ENCODE measurements around the gene STAG2. TPM values are rescaled to one million over a fixed set of nuclear protein-coding genes. Genes with fewer than 3 reads are reported as not detected.
"Not testable (repeated sequence)": the region's sequence is repeated elsewhere in the genome, so short reads cannot be mapped to it uniquely, and the experiment has no call there.

Gene STAG2
- polyA plus RNA-seq, 1 donor (not counting 4 experiments of a cell fraction or from before 2014, with no cell fraction given), result 42.9 TPM

- Histone ChIP-seq H4K20me1 (ENCODE audit: control insufficient read depth, extremely low read depth, insufficient read depth, low read length) (no peaks in the 10 kb centered on the region), H3K27me3 (ENCODE audit: control insufficient read depth, extremely low read depth, insufficient read depth, low read length) (no peaks in the 10 kb centered on the region), H3K36me3 (ENCODE audit: control insufficient read depth in 2 of 2, extremely low read depth in 1 of 2, insufficient read depth in 2 of 2, low read length in 2 of 2) (no peaks in the 10 kb centered on the region), H3K4me3 (ENCODE audit: control insufficient read depth in 2 of 3, extremely low read depth in 1 of 3, insufficient read depth in 2 of 3, low read depth in 1 of 3, low read length in 3 of 3) (no peak overlapping the region), H2AFZ (ENCODE audit: control insufficient read depth, low read length) (no peak overlapping the region), H3K9me1 (ENCODE audit: control insufficient read depth, extremely low read depth, insufficient read depth, low read length) (no peaks in the 10 kb centered on the region), H3K4me1 (ENCODE audit: control insufficient read depth, extremely low read depth, insufficient read depth, low read length) (no peaks in the 10 kb centered on the region), H3K9me3 (ENCODE audit: control insufficient read depth, low read depth, low read length) (no peaks in the 10 kb centered on the region), H3K27ac (ENCODE audit: control insufficient read depth, insufficient read depth, low read length) (no peak overlapping the region), H3K4me2 (ENCODE audit: control insufficient read depth, extremely low read depth, insufficient read depth, low read depth, low read length) (no peak overlapping the region), H3K79me2 (ENCODE audit: control insufficient read depth, insufficient read depth, low read length) (no peaks in the 10 kb centered on the region), H3K9ac (ENCODE audit: control insufficient read depth, extremely low read depth, insufficient read depth, low read length) (no peak overlapping the region)
- DNase-seq (ENCODE audit: low read depth, low spot score) (no peak), FAIRE-seq (no peak)
- TF ChIP-seq CTCF (optimal IDR thresholded peaks at IDR 0.05 in 1 of 3, IDR thresholded peaks at IDR 0.05 in 1 of 3, conservative IDR thresholded peaks at IDR 0.05 in 1 of 3; ENCODE audit: extremely low read depth in 1 of 3, insufficient read depth in 2 of 3, low read length in 3 of 3), result no peak
- dilution Hi-C loops (cut with MboI; ENCODE audit: extremely low pct_ligation_motif_present, low sequenced_read_pairs), result no loop called here
Observed at GRCh38 chrX:124045109-124045508, 83.6 kb downstream of the STAG2 start.

- H3K27me3 ChIP-seq (ENCODE audit: control insufficient read depth, extremely low read depth, insufficient read depth, low read length); H3K4me2 ChIP-seq (ENCODE audit: control insufficient read depth, extremely low read depth, insufficient read depth, low read depth, low read length); H3K79me2 ChIP-seq (ENCODE audit: control insufficient read depth, insufficient read depth, low read length); dilution Hi-C loops (cut with MboI; ENCODE audit: extremely low pct_ligation_motif_present, low sequenced_read_pairs); H4K20me1 ChIP-seq (ENCODE audit: control insufficient read depth, extremely low read depth, insufficient read depth, low read length); H3K9ac ChIP-seq (ENCODE audit: control insufficient read depth, extremely low read depth, insufficient read depth, low read length); H3K4me3 ChIP-seq (ENCODE audit: control insufficient read depth in 2 of 3, extremely low read depth in 1 of 3, insufficient read depth in 2 of 3, low read depth in 1 of 3, low read length in 3 of 3); H2AFZ ChIP-seq (ENCODE audit: control insufficient read depth, low read length); DNase-seq (ENCODE audit: low read depth, low spot score); FAIRE-seq; H3K36me3 ChIP-seq (ENCODE audit: control insufficient read depth in 2 of 2, extremely low read depth in 1 of 2, insufficient read depth in 2 of 2, low read length in 2 of 2); H3K9me1 ChIP-seq (ENCODE audit: control insufficient read depth, extremely low read depth, insufficient read depth, low read length); H3K9me3 ChIP-seq (ENCODE audit: control insufficient read depth, low read depth, low read length); H3K4me1 ChIP-seq (ENCODE audit: control insufficient read depth, extremely low read depth, insufficient read depth, low read length); H3K27ac ChIP-seq (ENCODE audit: control insufficient read depth, insufficient read depth, low read length): not testable (repeated sequence)
Observed at GRCh38 chrX:124084417-124084816, 122.9 kb downstream of the STAG2 start.

- Histone ChIP-seq H3K4me2 (ENCODE audit: control insufficient read depth, extremely low read depth, insufficient read depth, low read depth, low read length) (no peak overlapping the region), H3K36me3 (ENCODE audit: control insufficient read depth in 2 of 2, extremely low read depth in 1 of 2, insufficient read depth in 2 of 2, low read length in 2 of 2) (peaks cover 0 to 2% of the 10 kb centered on the region in 2 experiments), H2AFZ (ENCODE audit: control insufficient read depth, low read length) (no peak overlapping the region), H3K9ac (ENCODE audit: control insufficient read depth, extremely low read depth, insufficient read depth, low read length) (no peak overlapping the region), H3K27ac (ENCODE audit: control insufficient read depth, insufficient read depth, low read length) (no peak overlapping the region), H3K9me3 (ENCODE audit: control insufficient read depth, low read depth, low read length) (no peaks in the 10 kb centered on the region), H3K4me1 (ENCODE audit: control insufficient read depth, extremely low read depth, insufficient read depth, low read length) (no peaks in the 10 kb centered on the region), H3K79me2 (ENCODE audit: control insufficient read depth, insufficient read depth, low read length) (no peaks in the 10 kb centered on the region), H3K4me3 (ENCODE audit: control insufficient read depth in 2 of 3, extremely low read depth in 1 of 3, insufficient read depth in 2 of 3, low read depth in 1 of 3, low read length in 3 of 3) (no peak overlapping the region), H4K20me1 (ENCODE audit: control insufficient read depth, extremely low read depth, insufficient read depth, low read length) (no peaks in the 10 kb centered on the region), H3K9me1 (ENCODE audit: control insufficient read depth, extremely low read depth, insufficient read depth, low read length) (no peaks in the 10 kb centered on the region), H3K27me3 (ENCODE audit: control insufficient read depth, extremely low read depth, insufficient read depth, low read length) (no peaks in the 10 kb centered on the region)
- dilution Hi-C loops (cut with MboI; ENCODE audit: extremely low pct_ligation_motif_present, low sequenced_read_pairs), result no loop called here
- FAIRE-seq (no peak), DNase-seq (ENCODE audit: low read depth, low spot score) (no peak)
- TF ChIP-seq EZH2 (IDR thresholded peaks at IDR 0.05; ENCODE audit: low read length) (no peak), CTCF (optimal IDR thresholded peaks at IDR 0.05 in 1 of 3, IDR thresholded peaks at IDR 0.05 in 1 of 3, conservative IDR thresholded peaks at IDR 0.05 in 1 of 3; ENCODE audit: extremely low read depth in 1 of 3, insufficient read depth in 2 of 3, low read length in 3 of 3) (no peak)
Observed at GRCh38 chrX:124085063-124085462, 123.6 kb downstream of the STAG2 start.

Measured in keratinocyte (primary cell).